DND-41 (cell line): Measurements from ENCODE around the gene PDE8A.

Source experiments
- ATAC-seq: fragments of 200-7000 bp; cut with Tn5 transposase; 3 replicates; pipeline ENCODE4 v1.9.1; 2021; ENCODE audit warnings: low read depth; ENCODE audit not compliant: insufficient read depth
- DNase-seq: peaks from one replicate; pipeline ENCODE4 v3.0.0-alpha.2; 2020
- H2AFZ ChIP-seq: 2 replicates; pipeline ENCODE4 v1.6.0; 2012; ENCODE audit warnings: low read depth, low read length
- H3K27ac ChIP-seq: 2 replicates; pipeline ENCODE4 v1.5.1; 2012; ENCODE audit warnings: low read length, inconsistent platforms
- H3K27me3 ChIP-seq: fragments of 200-600 bp; sonication (generic); 2 replicates; pipeline ENCODE4 v1.6.0; 2012; ENCODE audit warnings: low read length, mild to moderate bottlenecking, inconsistent platforms; ENCODE audit not compliant: insufficient read depth, poor library complexity
- H3K36me3 ChIP-seq: 2 replicates; pipeline ENCODE4 v1.5.1; 2012; ENCODE audit warnings: low read length, inconsistent platforms; ENCODE audit not compliant: insufficient read depth
- H3K4me1 ChIP-seq: 2 replicates; pipeline ENCODE4 v1.5.1; 2012; ENCODE audit warnings: mild to moderate bottlenecking, low read length; ENCODE audit not compliant: insufficient read depth
- H3K4me2 ChIP-seq: 2 replicates; pipeline ENCODE4 v1.6.0; 2012; ENCODE audit warnings: mild to moderate bottlenecking, moderate library complexity, low read length, inconsistent platforms; ENCODE audit not compliant: insufficient read depth
- H3K4me3 ChIP-seq, 2 experiments: fragments of 200-600 bp in 1 of 2; shearing (Covaris generic) in 1 of 2; 2 replicates each; pipeline ENCODE4 v1.5.1; 2012 to 2016; ENCODE audit warnings: inconsistent platforms in 2 of 2, low read length in 2 of 2, mild to moderate bottlenecking in 2 of 2, low read depth in 1 of 2, moderate library complexity in 1 of 2
- H3K79me2 ChIP-seq: 2 replicates; pipeline ENCODE4 v1.6.0; 2012; ENCODE audit warnings: low read length, inconsistent platforms; ENCODE audit not compliant: insufficient read depth
- H3K9ac ChIP-seq: 2 replicates; pipeline ENCODE4 v1.6.0; 2012; ENCODE audit warnings: low read depth, mild to moderate bottlenecking, inconsistent platforms, low read length, moderate library complexity
- H3K9me3 ChIP-seq: 2 replicates; pipeline ENCODE4 v1.5.1; 2012; ENCODE audit warnings: low read length, moderate library complexity, mild to moderate bottlenecking, inconsistent platforms; ENCODE audit not compliant: insufficient read depth, severe bottlenecking
- H4K20me1 ChIP-seq: 2 replicates; pipeline ENCODE4 v1.6.0; 2012; ENCODE audit warnings: low read length; ENCODE audit not compliant: insufficient read depth
- CTCF ChIP-seq: IDR thresholded peaks from 2 replicates; pipeline ENCODE4 v1.5.1; 2012; ENCODE audit warnings: borderline replicate concordance, low read length, moderate library complexity, mild to moderate bottlenecking; ENCODE audit not compliant: poor library complexity, severe bottlenecking; ENCODE audit errors: extremely low read depth
- EZH2 ChIP-seq: IDR thresholded peaks from 3 replicates; pipeline ENCODE4 v1.6.1; 2012; ENCODE audit warnings: borderline replicate concordance, low read depth, mild to moderate bottlenecking, moderate library complexity, low read length, inconsistent platforms; ENCODE audit not compliant: severe bottlenecking

Gene PDE8A

GRCh38 chr15:85019815-85020590, 38.3 kb downstream of the PDE8A start:
- H2AFZ ChIP-seq, result no peak overlapping the region
- H3K9ac ChIP-seq, result no peak overlapping the region
- DNase-seq (no peak), ATAC-seq (no peak)
- H4K20me1 ChIP-seq, result no peaks in the 10 kb centered on the region
- no peaks in the 10 kb centered on the region for H3K4me1 ChIP-seq
- H3K27ac ChIP-seq, result no peak overlapping the region
- H3K36me3 ChIP-seq, result no peaks in the 10 kb centered on the region
- no peaks in the 10 kb centered on the region for H3K9me3 ChIP-seq
- no peak overlapping the region for H3K4me2 ChIP-seq
- H3K27me3 ChIP-seq, result no peaks in the 10 kb centered on the region
- no peak for TF ChIP-seq CTCF
- no peak for TF ChIP-seq EZH2
- no peaks in the 10 kb centered on the region for H3K79me2 ChIP-seq
- no peak overlapping the region for H3K4me3 ChIP-seq

- Histone ChIP-seq H3K27ac (no peak overlapping the region), H3K27me3 (no peaks in the 10 kb centered on the region), H4K20me1 (0 out of 2 replicates have a peak, but pooled peaks cover 6% of the 10 kb centered on the region), H3K9me3 (no peaks in the 10 kb centered on the region), H3K4me1 (no peaks in the 10 kb centered on the region), H3K4me2 (no peak overlapping the region), H3K4me3 (no peak overlapping the region), H2AFZ (no peak overlapping the region), H3K36me3 (no peaks in the 10 kb centered on the region), H3K79me2 (no peaks in the 10 kb centered on the region), H3K9ac (no peak overlapping the region)
- TF ChIP-seq CTCF (no peak), EZH2 (no peak)
- ATAC-seq (no peak), DNase-seq (no peak)
These were observed 39.8 kb downstream of the PDE8A start for GRCh38 chr15:85021409-85021808.

- Histone ChIP-seq H4K20me1 (0 out of 2 replicates have a peak, but pooled peaks cover 6% of the 10 kb centered on the region), H3K4me3 (no peak overlapping the region), H3K27me3 (no peaks in the 10 kb centered on the region), H3K9me3 (no peaks in the 10 kb centered on the region), H3K4me1 (no peaks in the 10 kb centered on the region), H3K9ac (no peak overlapping the region), H3K79me2 (no peaks in the 10 kb centered on the region), H2AFZ (no peak overlapping the region), H3K36me3 (no peaks in the 10 kb centered on the region), H3K4me2 (no peak overlapping the region), H3K27ac (no peak overlapping the region)
- no peak for ATAC-seq
- no peak for DNase-seq
- TF ChIP-seq CTCF (no peak), EZH2 (no peak)
These were observed 41.3 kb downstream of the PDE8A start for GRCh38 chr15:85022860-85023403.
